Epithelial cell of proximal tubule (primary cell): ENCODE data around the gene TRMT112. TPM values are rescaled to one million over a fixed set of nuclear protein-coding genes. Genes with fewer than 3 reads are reported as not detected.

Experiments
- DNase-seq: peaks from one replicate; pipeline ENCODE4 v3.0.0-alpha.2; 2011; ENCODE audit warnings: low read depth
- H3K4me3 ChIP-seq: 2 replicates; pipeline ENCODE4 v1.5.1; 2011; ENCODE audit warnings: low read depth, mild to moderate bottlenecking, low read length
- CTCF ChIP-seq: conservative IDR thresholded peaks from 2 replicates; pipeline ENCODE4 v1.5.1; 2012; ENCODE audit warnings: low read depth, mild to moderate bottlenecking, low read length
- total RNA-seq: library from RNA; depleted of rRNA; stranded (reverse); fragments of >200 nt; gene quantifications from 2 replicates; pipeline ENCODE4 v1.2.3, GENCODE V29; 2015

TRMT112 gene
- total RNA-seq, 1 donor from 2014 or later, result 470 TPM

DNA sequence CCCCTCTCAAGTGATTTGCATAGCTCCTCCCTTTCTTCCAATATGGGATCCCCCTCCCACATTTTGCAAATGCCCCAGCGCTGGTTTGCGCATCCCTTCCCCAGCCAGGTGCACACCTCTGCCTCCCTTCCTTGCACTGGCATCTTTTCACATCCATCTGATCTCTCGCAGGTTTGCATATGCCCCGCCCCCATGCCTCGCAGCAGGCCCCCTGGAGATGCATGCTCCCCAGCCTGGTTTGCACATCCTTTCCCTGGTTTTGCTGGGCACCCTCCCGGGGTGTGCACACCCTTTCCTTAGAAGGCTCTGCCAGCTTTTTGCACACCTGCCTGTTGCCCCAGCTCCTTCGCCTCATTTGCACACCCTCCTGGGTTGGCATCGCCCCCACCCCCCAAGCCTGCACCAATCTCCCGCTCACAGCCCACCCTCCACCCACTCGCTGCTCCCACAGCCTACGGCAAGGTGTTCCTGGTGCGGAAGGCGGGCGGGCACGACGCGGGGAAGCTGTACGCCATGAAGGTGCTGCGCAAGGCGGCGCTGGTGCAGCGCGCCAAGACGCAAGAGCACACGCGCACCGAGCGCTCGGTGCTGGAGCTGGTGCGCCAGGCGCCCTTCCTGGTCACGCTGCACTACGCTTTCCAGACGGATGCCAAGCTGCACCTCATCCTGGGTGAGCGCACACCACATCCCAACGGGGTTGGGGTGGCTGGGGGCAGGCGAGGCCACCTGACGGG lies 42.5 kb upstream of the TRMT112 start:
- no peak for DNase-seq
- peak overlapping the region; percentile 93 for H3K4me3 ChIP-seq
- no peak for TF ChIP-seq CTCF

GRCh38 chr11:64358907-64359711 lies 41.8 kb upstream of the TRMT112 start, which contains the start of gene RPS6KA4:
RPS6KA4 (plus strand) TSS chr11:64359162; CDS start chr11:64359236, 74 bp downstream.
- TF ChIP-seq CTCF, result no peak
- DNase-seq, result no peak
- peak within 1 kb of the TSS; percentile 93 for H3K4me3 ChIP-seq

- TF ChIP-seq CTCF, result no peak
- H3K4me3 ChIP-seq, result peak overlapping the region; percentile 93
- DNase-seq, result no peak
Measured at GRCh38 chr11:64358536-64358906, 41.2 kb upstream of the TRMT112 start.

DNA sequence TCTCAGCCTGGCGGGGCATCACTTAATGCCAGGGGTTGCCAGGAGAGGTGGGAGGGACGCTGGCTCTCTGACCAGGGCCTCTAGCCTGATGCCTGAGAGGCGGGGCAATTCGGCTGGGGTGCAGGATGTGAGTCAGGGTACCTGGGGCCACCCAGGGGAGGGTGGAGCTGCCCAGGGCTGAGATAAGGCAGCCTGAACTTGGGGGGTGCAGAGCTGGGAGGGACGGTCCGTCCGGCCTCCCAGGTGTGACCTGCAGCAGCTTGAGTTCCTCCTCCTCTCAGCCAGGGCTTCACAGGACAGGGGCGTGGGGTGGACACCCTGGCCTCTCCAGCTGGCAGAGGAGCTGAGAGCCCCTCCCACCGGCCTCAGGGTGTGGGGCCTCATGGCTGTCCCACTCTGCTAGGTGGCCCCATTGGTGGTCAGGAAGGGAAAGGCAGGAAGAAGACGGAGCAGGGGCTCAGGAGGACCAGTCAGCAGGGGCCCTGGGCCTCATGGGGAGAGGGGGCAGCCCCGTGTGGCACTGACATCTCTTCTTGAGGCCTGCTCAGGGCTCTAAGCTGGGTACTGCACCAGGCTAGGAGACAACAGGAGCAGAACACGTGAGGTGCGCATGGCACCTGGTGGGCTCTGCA lies 40.7 kb upstream of the TRMT112 start:
- no peak for DNase-seq
- TF ChIP-seq CTCF, result no peak
- peak overlapping the region; percentile 93 for H3K4me3 ChIP-seq

DNA sequence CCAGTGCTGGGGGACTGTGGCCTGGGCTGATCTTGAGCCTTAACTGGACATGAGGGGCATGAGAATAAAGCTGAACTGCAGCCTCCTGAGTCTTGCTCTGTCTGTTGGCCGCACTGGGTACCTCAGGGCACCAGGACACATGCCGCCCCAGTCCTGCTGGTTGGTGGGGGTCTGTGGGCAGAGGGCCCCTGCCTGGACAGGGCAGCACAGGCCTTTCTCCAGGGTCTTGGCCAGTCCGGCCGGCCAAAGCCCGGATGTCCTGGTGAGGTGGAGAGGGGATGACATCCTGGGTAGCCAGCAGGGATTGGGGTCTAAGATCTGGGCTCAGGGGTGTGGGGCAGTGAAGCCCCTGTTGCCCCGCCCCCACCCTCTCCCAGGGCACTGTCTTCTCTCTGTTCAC lies 40.1 kb upstream of the TRMT112 start:
- DNase-seq, result no peak
- no peak for TF ChIP-seq CTCF
- no peak overlapping the region for H3K4me3 ChIP-seq

GRCh38 chr11:64356498-64357411 lies 39.4 kb upstream of the TRMT112 start:
- peak; percentile 56 for TF ChIP-seq CTCF
- no peak overlapping the region for H3K4me3 ChIP-seq
- no peak for DNase-seq
